Ishikawa (cell line): Measurements from ENCODE around the gene LRRC30.

Experiments used
- CEBPB ChIP-seq: IDR thresholded peaks from 2 replicates; pipeline ENCODE4 v1.6.1; 2012
- EGR1 ChIP-seq: IDR thresholded peaks from 2 replicates; pipeline ENCODE4 v1.6.1; 2012
- EP300 ChIP-seq: IDR thresholded peaks from 2 replicates; pipeline ENCODE4 v1.6.1; 2012; ENCODE audit warnings: borderline replicate concordance
- FOXM1 ChIP-seq: IDR thresholded peaks from 2 replicates; pipeline ENCODE4 v1.6.1; 2012; ENCODE audit warnings: low read depth, borderline replicate concordance
- MAX ChIP-seq: IDR thresholded peaks from 2 replicates; pipeline ENCODE4 v1.6.1; 2012
- NFIC ChIP-seq: IDR thresholded peaks from 2 replicates; pipeline ENCODE4 v1.6.1; 2012
- RAD21 ChIP-seq: IDR thresholded peaks from 2 replicates; pipeline ENCODE4 v1.6.1; 2012; ENCODE audit warnings: low read depth
- REST ChIP-seq: IDR thresholded peaks from 2 replicates; pipeline ENCODE4 v1.6.1; 2012; ENCODE audit warnings: low read depth, mild to moderate bottlenecking
- TAF1 ChIP-seq: IDR thresholded peaks from 2 replicates; pipeline ENCODE4 v1.6.1; 2012; ENCODE audit warnings: low read depth, mild to moderate bottlenecking
- TCF12 ChIP-seq: IDR thresholded peaks from 2 replicates; pipeline ENCODE4 v1.6.1; 2012; ENCODE audit warnings: low read depth
- USF1 ChIP-seq: IDR thresholded peaks from 2 replicates; pipeline ENCODE4 v1.6.1; 2012
- YY1 ChIP-seq: IDR thresholded peaks from 2 replicates; pipeline ENCODE4 v1.6.1; 2012; ENCODE audit warnings: low read depth
- ZBTB7A ChIP-seq: IDR thresholded peaks from 2 replicates; pipeline ENCODE4 v1.6.1; 2012; ENCODE audit warnings: low read depth

GRCh38 chr18:7267973-7268372 is 37.1 kb downstream of the LRRC30 start:
- TF ChIP-seq REST = no peak
- TF ChIP-seq MAX = no peak
- no peak for TF ChIP-seq CEBPB
- TF ChIP-seq NFIC = no peak
- no peak for TF ChIP-seq RAD21
- TF ChIP-seq YY1 = no peak
- TF ChIP-seq EP300 = no peak
- TF ChIP-seq USF1 = no peak
- no peak for TF ChIP-seq ZBTB7A
- no peak for TF ChIP-seq EGR1
- TF ChIP-seq TAF1 = no peak
- TF ChIP-seq TCF12 = no peak
- TF ChIP-seq FOXM1 = no peak
